ENCODE results near the gene ARL13B.

- no peak for TF ChIP-seq CTCF (IDR thresholded peaks at IDR 0.05; ENCODE audit: low read length)
- no peak for TF ChIP-seq EZH2 (optimal IDR thresholded peaks at IDR 0.05; ENCODE audit: low read depth, low read length)
These were observed 115.2 kb downstream of the ARL13B start for GRCh38 chr3:94095111-94095510.
